NCI-H345 (cell line): Measurements from ENCODE around the gene FBLN2.
"Not testable (repeated sequence)": the region's sequence is repeated elsewhere in the genome, so short reads cannot be mapped to it uniquely, and the experiment has no call there.

Experiments
- DNase-seq: peaks from one replicate; lab custom pipeline; 2025; lab: John Stamatoyannopoulos, UW

FBLN2 gene

DNA sequence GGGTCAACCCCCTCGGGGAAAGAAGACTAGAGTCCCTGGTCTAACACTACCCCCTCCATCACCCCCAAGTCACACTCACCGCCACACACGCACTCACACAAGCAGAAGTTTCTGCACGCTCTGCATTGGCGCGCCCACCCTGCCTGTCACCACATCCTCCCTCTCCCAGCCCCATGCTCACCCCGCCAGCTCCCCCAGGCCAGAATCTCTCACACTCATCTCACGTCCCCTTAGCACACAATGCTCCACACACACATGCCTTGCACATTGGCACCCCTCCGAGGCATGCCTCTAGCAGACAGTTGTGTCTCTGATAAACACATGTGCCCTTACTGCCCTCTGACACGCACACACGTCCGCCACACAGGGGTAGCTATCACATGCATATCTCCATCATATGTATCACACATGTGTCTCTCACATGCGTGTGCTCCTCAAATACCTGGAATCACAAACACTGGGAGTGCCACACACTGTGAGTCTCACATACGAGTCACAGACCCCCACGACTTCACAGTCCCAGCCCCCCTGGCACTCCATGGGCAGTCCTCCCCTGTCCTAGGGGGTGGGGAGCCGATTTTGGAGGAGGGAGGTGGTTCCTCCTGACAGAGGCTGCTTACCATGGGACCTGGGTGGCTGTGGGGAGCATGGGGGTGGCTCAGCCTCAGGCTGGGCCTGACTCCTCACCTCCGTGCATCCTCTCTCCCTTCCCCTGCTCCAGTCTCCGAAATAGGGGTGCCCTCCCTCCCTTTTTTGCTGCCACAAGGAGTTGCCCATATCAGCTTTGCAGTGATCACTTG lies 898 bp downstream of the FBLN2 start:
- DNase-seq, result no peak

DNA sequence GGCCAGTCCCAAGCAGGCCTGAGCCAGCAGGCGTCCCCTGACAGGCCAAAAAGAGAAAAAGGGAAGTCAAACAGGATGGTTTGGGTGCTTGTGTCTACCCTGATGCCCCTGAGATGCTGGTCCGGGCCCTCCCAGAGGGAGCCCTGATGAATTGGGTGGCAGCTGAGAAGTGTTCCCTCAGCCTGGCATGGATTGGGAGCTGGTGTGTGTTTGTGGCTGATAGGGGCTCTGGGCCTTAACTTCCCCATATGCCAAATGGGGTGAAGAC lies 1.4 kb downstream of the FBLN2 start:
- DNase-seq, result no peak

DNA sequence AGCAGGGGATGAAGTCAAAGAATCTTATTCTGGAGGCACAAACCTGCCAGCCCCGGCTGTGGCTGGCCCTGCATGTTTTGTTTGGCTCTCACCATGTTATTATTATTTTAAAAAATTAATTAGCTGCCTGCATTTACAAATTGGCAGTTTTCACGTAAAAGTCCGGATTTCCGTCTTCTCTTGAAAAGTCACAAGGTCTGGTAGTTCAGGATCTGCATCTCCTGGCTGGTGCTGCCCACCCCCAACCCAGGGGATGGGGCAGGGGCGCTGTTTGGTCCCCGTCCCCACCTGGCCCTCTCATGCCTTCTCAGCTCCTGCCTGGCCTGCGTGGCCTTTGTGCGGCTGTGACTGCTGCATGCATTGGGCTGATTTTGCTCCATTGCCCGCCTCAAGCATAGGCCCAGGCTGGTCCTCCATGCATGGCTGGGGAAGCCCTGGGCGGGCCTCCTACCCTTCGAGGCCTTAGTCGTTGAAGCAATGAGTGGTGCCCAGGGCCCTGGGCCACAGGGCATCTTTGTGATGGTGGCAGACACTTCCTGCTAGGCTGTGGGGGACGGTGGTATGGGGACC lies 2.0 kb downstream of the FBLN2 start:
- DNase-seq, result no peak

DNA sequence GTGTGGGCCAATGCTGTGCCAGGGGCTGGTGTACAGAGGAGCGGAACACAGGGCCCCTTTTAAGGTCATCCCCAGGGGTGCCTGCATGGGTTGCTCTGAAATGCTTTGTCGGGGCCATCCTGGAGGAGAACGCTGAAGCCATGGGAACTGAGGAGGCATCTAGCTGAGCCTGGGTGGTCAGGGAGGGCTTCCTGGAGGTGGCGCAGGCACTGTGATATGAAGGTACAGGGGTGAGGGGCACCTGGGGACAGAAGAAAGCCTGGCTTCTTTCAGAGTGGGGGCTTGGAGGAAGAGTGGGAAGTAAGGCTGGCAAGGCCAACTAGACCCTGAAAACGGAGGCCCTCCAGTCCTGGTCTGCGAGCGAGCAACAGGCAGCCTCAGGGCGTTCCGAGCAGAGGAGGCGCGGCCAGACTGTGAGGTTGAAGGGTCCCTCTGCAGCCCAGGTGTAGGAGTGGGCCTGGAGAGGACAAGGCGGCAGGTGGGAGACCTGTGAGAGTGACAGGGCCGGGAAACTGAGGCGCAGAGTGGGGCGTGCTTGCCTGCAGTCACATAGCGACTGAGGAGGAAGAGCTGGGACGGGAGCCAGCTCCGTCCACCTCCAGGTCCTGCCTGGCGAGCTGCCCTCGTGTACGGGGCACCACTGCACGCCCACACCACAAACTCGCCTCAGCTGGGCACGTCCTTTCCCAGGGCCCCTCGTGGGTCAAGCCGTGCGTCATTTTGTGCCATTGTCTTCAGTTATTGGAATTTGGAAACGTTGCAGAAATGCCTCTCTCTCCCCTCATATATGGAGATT lies 4.1 kb downstream of the FBLN2 start:
- no peak for DNase-seq

DNA sequence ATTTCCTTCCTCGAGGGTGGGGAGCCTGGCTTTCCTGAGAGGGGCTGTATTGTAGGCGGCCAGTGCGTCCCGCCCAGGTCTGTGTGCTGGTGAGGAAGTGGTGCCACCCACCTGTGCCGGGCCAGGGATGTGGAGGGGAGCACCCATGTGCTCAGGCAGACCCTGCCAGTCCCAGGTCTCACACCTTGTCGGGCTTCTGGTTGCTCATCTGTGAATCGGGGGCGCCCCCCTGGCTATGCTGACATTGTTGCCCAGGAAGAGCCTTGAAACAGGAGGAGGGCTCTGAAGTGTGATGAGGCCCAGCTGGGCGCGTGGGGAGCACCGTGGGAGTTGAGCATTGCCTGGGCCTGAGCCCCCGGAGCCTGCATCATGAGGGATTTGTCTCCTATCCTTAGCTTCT lies 4.8 kb downstream of the FBLN2 start:
- no peak for DNase-seq

DNA sequence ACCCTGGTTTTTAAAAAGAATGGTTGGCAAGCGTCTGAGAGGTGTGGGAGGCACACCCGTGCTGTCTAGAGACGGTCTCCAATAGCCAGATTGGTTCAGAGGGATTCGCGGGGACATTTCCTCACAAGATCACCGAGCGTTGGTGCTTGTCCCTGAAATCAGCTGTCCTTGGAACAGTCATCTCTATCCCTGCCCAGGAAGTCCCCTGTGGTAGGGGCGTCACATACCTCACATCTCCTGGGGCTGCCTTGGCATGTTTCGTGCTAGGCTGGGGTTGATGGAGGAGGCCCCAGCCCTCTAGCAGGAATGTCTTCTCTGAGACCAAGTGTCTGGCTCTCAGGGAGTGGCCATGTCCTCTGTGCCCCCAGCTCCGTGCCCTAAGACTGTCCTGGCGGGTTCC lies 6.8 kb downstream of the FBLN2 start:
- DNase-seq, result no peak

DNA sequence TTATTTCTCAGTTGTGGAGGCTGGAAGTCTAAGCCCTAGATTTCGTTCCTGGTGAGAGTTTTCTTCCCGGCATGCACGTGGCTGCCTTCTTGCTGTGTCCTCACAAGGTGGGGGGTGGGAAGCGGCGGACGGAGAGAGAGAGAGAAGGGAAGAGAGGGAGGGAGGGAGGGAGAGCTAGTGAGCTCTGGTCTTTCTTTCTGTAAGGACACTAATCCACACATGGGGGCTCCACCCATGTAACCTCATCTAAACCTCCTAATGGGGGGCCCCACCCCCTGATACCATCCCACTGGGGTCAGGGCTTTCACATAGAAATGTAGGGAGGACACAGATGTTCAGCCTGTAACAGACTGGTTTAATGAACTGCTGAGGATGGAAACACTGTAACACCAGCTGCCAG lies 7.3 kb downstream of the FBLN2 start:
- no peak for DNase-seq

DNA sequence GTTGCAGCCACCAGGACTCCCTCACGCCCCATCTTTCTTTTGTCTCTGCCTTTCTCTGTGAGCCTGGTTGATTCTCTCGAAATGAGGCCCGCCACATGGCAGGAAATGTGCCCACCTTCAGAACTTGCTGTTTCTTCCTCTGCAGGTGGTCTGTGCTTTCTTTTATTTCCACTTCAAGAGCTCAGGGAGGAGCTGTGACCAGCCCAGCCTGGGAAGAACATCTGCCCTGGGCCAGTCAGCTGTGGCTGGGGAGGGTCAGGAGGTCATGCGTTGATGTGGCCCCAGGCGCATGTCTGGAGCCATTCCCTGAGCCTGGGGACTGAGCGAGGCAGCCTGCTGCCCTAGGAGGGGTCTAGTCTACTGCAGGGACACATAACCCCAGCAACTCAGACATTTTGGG lies 8.0 kb downstream of the FBLN2 start:
- no peak for DNase-seq

DNA sequence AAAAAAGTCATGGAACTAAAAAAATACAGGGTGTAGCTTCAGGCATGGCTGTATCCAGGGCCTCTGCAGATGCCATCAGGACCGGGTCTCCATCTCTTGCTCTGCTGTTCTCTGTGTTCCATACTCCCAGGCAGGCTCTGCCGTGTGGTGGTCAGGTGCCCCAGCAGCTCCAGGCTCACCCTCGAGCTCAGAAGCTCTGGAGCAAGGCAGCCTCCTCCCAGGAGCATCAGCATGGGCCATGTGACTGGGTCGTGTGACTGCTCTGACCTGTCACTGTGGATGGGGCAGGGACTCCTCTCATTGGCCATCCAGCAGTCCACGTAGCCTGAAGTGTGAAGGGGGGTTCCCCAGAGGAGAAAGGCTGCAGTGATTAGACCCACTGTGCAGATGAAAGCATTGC lies 8.5 kb downstream of the FBLN2 start:
- no peak for DNase-seq

DNA sequence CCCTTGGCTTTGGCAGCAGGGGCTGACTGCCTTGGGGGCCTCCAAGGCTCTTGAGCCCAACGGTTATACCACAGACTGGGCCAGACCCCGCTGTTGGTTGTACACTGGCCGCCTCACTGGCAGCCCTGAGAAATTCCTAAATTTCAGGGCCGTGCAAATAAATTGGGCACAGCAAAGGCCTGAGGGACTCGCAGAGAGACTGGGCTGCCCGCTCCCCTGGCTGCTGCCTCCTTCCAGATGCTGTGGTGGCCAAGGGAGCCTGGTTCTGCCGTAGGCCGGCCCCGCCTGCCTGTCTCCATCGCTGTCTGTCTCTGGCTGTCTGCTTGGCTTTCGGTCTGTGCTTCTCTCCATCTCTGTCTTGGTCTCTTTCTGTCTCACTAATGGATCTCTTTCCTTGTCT lies 9.0 kb downstream of the FBLN2 start:
- DNase-seq, result no peak

DNA sequence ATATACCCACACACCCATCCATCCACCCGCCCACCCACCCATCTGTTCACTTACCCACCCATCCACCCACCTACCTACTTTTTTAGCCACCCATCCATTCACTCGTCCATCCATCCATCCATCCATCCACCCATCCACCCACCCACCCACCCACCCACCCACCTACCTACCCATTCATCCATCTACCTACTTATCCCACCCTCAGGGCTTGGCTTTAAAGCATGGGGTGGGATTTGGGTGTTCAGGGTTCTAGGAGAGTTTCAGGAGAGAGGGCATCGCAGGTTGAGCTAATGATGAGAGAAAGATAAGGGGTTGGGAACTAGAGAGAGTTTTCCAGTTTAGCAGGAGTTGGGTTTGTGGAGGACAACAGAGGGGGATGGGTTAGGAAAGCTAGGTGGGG lies 9.7 kb downstream of the FBLN2 start:
- DNase-seq, result no peak

DNA sequence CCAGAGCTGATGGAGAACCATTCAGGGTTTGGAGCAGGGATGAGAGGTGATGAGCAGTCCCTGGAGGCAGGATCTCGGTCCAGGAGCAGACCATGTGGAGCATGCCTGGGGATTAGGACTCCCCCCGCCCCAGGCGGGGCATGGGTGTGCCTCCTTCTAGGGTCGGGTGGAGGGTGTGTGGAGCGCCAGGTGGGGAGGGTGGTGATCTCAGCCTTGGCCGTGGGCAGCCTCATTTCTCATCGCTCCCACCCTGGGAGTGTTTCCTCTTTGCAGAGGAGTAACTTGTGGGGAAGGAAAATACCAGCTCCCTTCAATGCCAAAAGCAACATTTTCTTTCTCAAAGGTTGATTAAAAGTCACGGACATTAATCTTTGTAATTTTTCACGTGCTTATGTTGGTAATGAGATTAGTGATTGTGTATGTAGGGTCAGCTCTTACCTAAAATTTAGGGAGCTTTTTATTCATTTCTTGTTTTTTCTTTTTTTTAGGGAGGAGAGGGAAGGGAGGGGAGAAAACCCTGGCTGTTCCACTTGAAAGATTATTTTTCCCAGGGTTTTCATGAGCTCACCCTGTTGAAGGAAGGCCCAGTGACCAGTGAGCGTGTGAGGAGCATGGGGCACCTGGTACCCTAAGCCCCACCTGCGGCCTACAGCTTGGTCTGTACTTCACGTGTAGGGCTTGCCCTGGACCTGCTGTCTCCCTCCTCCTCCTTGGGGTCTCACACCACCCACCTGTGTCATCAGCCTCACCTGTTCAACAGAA lies 11.0 kb downstream of the FBLN2 start:
- DNase-seq, result no peak

DNA sequence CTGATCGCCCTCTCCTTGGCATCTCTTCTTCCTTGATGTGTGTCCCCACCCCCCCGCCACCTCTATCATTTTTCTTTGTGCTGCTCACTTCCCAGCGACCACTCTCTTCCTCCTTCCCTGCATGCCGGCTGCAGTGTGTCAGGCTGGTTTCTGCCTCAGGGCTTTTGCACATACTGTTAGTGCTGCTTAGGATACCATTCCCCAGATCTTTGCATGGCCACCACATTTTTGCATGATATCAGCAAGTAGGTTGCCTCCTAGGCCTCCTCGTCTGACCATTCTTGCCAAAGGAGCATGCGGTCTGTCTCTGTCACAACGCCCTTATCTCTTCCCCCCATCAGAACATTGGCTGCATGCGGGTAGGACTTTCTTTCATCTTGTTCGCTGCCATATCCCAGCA lies 12.5 kb downstream of the FBLN2 start:
- no peak for DNase-seq

DNA sequence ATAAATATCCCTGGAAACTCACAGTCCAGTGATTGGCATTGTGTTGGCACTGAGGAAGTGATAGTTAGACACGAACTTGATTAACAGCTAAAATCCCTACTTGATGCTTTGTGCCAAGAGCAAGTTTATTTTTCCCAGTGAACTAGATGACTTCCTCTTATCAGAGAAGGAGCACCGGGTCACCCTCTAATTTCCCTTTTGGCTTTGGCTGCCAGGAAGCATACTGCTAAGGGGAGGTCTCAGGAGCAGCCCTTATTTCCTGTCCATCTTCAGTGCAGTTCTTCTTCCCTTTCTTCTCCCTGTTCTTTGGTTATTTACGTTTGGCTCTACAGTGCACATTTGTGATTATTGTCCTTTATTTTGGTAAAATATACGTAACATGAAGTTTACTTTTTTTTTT lies 13.0 kb downstream of the FBLN2 start:
- DNase-seq, result no peak

DNA sequence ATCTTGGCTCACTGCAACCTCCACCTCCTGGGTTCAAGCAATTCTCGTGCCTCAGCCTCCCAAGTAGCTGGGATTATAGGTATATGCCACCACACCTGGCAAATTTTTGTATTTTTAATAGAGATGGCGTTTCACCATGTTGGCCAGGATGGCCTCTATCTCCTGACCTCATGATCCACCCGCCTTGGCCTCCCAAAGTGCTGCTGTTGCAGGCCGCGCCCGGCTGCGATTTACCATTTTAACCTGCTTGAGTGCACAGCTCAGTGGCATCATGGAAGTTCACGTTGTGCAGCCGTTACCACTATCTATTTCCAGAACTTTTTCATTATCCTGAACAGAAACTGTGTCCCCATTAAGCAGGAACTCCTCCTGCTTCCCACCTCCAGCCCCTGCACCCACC lies 13.5 kb downstream of the FBLN2 start:
- DNase-seq, result not testable (repeated sequence)

DNA sequence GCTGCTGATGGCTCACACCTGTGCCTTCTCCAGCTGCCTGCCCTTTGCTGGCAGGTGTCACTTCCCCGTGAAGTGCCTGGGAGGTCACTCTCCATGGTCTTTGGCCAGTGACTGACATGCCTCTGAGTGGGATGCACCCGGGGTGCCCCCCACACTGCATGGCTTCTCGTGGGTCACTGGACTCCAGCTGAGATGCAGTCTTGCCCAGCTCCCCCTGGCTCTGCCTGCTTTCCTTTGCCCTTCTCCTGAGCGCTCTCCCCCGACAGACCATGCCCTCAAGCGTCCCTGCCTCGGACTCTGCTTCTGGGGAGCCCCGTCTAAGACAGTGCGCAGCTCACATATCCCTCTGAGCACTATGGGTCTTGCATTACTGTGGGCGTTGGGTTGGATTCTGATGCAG lies 14.4 kb downstream of the FBLN2 start:
- no peak for DNase-seq

DNA sequence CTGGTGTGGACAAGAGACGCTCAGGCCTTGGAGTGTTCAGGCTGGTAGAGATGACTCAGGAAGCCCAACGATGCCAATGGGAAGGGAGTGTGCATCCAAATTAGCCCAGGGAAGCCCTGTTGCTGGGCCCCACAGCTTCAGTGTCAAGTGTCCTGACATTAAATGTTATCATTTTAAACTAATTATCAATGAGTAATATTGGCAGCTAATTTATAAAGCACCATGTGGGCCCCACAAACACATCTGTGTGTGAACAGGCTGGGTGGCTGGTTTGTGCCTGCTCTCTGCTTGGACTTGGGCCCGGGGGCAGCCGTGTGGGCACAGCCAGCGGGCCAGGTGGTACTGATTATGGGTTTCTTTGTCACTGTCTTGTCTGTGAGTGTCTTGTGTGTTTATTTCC lies 15.0 kb downstream of the FBLN2 start:
- DNase-seq, result no peak

DNA sequence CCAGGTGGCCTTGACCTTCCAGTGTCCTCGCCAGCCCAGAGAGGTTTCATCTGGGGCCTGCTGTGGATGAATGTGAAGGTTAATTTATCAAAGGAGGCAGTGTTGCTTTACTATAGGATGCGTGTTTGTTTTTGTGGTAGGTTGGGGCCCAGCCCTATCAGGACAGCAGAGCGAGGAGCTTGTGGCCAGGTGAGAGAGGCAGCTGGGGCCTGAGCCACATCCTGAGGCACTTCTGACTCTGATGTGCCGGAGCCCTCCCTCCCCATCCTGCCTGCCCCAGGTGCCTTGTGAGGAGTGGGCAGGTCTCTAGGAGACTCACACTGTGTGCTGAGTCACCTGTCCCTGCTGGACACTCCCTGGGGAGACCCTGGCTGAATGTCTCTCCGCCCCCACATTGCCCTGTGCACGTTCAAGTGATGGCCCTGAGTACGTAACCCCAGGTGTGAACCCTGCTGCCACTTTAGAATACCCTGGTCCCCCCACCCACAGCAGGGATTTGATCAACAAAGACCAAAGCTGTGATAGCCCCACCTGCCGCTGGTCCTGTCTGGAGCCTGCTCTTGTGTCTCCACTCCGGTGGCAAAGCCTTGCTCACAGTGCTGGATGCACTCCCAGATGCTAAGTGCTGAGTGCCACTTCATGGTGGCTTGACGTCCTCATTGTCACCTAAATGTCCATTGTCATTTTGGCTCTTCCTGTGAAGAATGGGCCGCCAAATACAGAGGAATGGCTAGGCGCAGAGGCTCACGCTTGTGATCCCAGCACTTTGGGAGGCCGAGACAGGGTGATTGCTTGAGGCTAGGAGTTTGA lies 16.0 kb downstream of the FBLN2 start:
- peak; percentile 84 for DNase-seq

DNA sequence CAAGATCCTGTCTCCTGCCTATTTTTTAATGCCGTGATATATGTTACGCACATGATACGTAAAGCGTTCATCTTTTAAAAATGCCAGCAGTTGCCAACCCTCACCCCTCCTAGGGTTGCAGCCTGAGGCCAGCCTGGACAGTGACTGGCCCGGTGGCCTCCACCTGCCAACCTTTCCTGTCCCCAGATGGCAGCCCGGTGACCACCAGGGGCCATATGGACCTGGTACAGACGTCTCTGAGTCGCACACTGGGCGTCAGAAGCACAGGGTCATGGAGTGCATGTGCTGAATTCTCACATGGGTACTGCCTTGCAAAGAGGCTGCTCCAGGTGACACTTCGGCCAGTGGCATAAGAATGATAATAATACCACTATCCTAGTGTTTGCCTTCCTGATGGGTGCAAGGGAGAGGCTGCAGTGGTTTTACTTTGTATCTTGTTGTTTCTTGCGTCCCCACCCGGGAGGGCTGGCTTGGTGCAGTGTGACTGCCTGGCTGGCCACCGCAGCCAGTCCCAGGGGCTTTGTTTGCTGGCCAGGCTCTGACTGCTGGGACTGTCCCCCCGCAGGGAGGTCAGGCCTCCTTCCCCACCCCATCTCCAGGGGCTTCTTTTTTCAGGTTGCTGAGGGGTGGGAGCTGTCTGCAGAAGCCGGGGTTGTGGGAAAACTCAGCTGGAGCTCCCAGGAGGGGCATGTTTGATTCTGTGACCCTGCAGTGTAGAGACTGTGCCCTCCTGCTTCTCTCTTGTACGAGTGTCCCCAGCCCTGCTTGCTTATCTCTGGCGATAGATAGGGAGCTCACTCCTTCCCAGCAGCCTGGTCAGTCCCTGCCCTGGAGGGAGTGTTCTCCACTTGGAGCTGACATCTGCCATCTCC lies 16.9 kb downstream of the FBLN2 start:
- no peak for DNase-seq

DNA sequence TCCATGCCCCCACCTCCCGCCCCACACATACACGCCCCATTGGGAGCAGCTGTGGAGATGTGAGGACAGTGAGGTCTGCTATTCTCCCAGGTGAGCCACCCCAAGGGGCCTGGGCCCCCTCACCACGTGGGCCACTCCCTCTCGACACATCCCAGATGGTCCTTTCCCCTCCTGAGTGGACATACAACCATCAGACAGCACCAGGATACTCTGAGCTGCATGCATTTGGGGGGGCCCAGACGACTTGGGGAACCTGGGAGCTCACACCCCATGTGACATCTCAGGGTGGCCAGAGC lies 17.5 kb downstream of the FBLN2 start:
- DNase-seq, result no peak

DNA sequence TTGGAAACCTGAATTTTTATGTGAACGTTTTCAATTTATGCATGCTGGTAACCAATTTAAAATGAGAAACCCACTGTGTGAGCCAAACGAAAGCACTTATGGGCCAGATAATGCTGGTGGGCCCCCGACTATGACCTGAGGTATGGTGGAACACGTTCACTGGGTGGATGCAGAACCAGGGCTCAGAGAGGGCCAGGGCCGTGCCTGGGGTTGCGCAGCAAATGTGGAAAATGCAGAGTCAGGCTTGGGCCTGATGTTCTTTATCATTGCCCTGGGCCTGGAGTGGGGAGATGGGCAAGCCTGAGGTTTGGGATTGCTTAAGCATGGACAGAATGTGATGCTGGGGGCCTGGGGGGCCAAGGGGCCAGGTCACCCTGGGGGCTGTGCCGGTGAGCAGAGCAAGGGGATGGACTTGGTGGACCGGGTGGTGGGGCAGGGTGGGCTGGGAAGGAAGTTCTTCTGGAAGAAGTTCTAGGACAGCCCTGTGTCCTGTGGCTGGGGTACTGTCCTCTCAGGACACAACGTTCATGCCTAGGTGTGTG lies 17.9 kb downstream of the FBLN2 start:
- DNase-seq, result no peak
